Testis (tissue), 3 donors: ENCODE measurements around the gene WDR37. TPM values are rescaled to one million over a fixed set of nuclear protein-coding genes. Genes with fewer than 3 reads are reported as not detected.

Source experiments
- DNase-seq: peaks from one replicate; pipeline ENCODE4 v3.0.0-alpha.2; 2019
- H3K27ac ChIP-seq, 2 donors: fragments of 200-600 bp; sonication (generic); one replicate each; pipeline ENCODE4 v1.5.1; 2019
- H3K27me3 ChIP-seq: fragments of 200-600 bp; sonication (generic); one replicate; pipeline ENCODE4 v1.5.1; 2019
- H3K36me3 ChIP-seq: fragments of 200-600 bp; sonication (generic); one replicate; pipeline ENCODE4 v1.5.1; 2017; ENCODE audit warnings: low read depth; ENCODE audit errors: missing control alignments
- H3K4me1 ChIP-seq: fragments of 200-600 bp; sonication (generic); one replicate; pipeline ENCODE4 v1.5.1; 2019
- H3K4me3 ChIP-seq, 2 donors: fragments of 200-600 bp; sonication (generic); one replicate each; pipeline ENCODE4 v1.5.1; 2017 to 2019
- H3K9me3 ChIP-seq: fragments of 200-600 bp; sonication (generic); one replicate; pipeline ENCODE4 v1.5.1; 2017
- POLR2A ChIP-seq: fragments of 450-650 bp; IDR thresholded peaks from one replicate; pipeline ENCODE4 v1.6.1; 2017; ENCODE audit warnings: antibody characterized with exemption, mild to moderate bottlenecking, moderate library complexity
- WGBS, 2 donors: methylation state at CpG; one replicate each; pipeline ENCODE4 v1.1.5; 2018; 5-methylcytosine and 5-hydroxymethylcytosine counted together
- intact Hi-C: fragments of 100-400 bp; cut with DNase I; formaldehyde crosslinking; loops from one replicate; pipeline ENCODE4 v1.15.1; 2023; ENCODE audit warnings: low total_unique reads
- polyA plus RNA-seq: library from polyadenylated mRNA; stranded (reverse); fragments of 350-450 nt; fragmentation: Illumina TruSeq; extraction: RNeasy Lipid Tissue Mini Kit (QIAGEN cat#74804); gene quantifications from one replicate; pipeline ENCODE4 v1.2.3, GENCODE V29; 2014; ENCODE audit warnings: low read depth, low replicate concordance; ENCODE audit not compliant: insufficient read depth
- total RNA-seq, 2 donors: library from RNA; depleted of rRNA; stranded (reverse); fragments of >200 nt; gene quantifications; one replicate each; pipeline ENCODE4 v1.2.3, GENCODE V29; 2016
- TF ChIP-seq, protein P1 (sequence below), 3 experiments: fragments of 450-650 bp in 2 of 3; fragments of 200-600 bp in 1 of 3; sonication (generic) in 1 of 3; IDR thresholded peaks; one replicate each; pipeline ENCODE4 v1.5.1; 2016 to 2019; ENCODE audit warnings: antibody characterized with exemption in 3 of 3, mild to moderate bottlenecking in 2 of 3, moderate library complexity in 1 of 3

WDR37 gene
- total and polyA plus RNA-seq, 3 donors from 2014 or later, result 29.3 to 46.9 (median 40.2) TPM

DNA sequence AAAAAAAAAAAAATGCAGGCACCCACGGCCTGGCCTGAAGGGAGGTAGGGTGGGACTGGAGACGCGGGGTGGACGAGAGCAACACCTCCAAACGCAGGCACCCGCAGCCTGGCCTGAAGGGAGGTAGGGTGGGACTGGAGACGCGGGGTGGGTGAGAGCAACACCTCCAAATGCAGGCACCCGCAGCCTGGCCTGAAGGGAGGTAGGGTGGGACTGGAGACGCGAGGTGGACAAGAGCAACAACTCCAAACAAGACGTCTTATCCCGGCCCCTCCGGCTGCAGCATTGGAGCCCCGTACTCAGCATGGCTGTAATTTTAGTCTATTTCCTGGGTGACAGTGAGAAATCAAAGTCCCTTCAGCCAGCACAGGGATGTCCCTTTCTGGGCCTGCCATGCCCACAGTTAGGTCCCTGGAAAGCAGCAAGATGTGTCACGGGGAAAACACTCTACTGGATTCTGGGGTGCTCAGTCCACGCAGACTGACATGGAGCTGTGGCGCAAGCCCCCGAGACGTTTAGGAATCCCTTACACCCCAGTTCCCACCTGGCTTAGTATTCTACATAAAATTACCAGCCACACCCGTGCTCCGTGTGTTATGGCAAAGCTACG is 119.9 kb downstream of the WDR37 start:
- Histone ChIP-seq H3K27ac (no peak overlapping the region), H3K4me1 (no peaks in the 10 kb centered on the region), H3K4me3 (no peak overlapping the region), H3K27me3 (no peaks in the 10 kb centered on the region), H3K9me3 (no peaks in the 10 kb centered on the region), H3K36me3 (no peaks in the 10 kb centered on the region)
- intact Hi-C loops, result no loop called here
- no peak for DNase-seq
- 93 to 95% methylated on average over 21 to 23 of the region's 23 CpGs for WGBS, 2 donors
- TF ChIP-seq, protein P1, sequence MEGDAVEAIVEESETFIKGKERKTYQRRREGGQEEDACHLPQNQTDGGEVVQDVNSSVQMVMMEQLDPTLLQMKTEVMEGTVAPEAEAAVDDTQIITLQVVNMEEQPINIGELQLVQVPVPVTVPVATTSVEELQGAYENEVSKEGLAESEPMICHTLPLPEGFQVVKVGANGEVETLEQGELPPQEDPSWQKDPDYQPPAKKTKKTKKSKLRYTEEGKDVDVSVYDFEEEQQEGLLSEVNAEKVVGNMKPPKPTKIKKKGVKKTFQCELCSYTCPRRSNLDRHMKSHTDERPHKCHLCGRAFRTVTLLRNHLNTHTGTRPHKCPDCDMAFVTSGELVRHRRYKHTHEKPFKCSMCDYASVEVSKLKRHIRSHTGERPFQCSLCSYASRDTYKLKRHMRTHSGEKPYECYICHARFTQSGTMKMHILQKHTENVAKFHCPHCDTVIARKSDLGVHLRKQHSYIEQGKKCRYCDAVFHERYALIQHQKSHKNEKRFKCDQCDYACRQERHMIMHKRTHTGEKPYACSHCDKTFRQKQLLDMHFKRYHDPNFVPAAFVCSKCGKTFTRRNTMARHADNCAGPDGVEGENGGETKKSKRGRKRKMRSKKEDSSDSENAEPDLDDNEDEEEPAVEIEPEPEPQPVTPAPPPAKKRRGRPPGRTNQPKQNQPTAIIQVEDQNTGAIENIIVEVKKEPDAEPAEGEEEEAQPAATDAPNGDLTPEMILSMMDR (IDR thresholded peaks at IDR 0.05), result no peak
- TF ChIP-seq POLR2A, result no peak

DNA sequence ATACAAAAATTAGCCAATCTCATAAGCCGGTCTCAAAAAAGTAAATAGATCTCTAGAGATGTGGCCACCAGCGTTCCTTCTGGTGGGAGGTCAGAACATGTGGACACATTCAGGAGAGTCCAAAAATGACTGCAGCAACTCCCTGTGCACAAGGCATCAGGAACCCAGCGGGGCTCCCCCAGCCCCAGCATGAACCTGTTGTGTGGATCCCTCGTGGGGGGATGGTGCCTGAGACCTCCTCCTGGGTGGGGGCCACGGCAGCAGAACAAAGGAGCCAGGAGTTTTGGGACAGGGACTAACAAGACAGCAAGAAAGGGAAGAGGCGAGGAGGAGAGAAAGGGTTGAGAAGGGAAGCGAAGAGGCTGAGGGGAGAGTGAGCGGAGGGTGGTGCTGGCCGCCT is 121.8 kb downstream of the WDR37 start:
- Histone ChIP-seq H3K27ac (no peak overlapping the region), H3K4me3 (no peak overlapping the region), H3K36me3 (no peaks in the 10 kb centered on the region), H3K27me3 (no peaks in the 10 kb centered on the region), H3K4me1 (peaks cover 3% of the 10 kb centered on the region), H3K9me3 (no peaks in the 10 kb centered on the region)
- 90 to 92% methylated on average over 9 of the region's 9 CpGs for WGBS, 2 donors
- no peak for DNase-seq
- TF ChIP-seq, protein P1 (IDR thresholded peaks at IDR 0.05), result no peak
- no peak for TF ChIP-seq POLR2A
- intact Hi-C loops, result no loop called here

GRCh38 chr10:1178506-1178905 is 122.3 kb downstream of the WDR37 start:
- intact Hi-C loops, result no loop called here
- DNase-seq, result no peak
- no peaks in the 10 kb centered on the region for H3K36me3 ChIP-seq
- no peak overlapping the region for H3K4me3 ChIP-seq
- WGBS, 2 donors, result 91 to 92% methylated on average over 12 to 16 of the region's 16 CpGs
- H3K27ac ChIP-seq, result no peak overlapping the region
- H3K9me3 ChIP-seq, result no peaks in the 10 kb centered on the region
- H3K4me1 ChIP-seq, result peaks cover 3% of the 10 kb centered on the region
- TF ChIP-seq POLR2A, result no peak
- TF ChIP-seq, protein P1 (IDR thresholded peaks at IDR 0.05), result no peak
- no peaks in the 10 kb centered on the region for H3K27me3 ChIP-seq

DNA sequence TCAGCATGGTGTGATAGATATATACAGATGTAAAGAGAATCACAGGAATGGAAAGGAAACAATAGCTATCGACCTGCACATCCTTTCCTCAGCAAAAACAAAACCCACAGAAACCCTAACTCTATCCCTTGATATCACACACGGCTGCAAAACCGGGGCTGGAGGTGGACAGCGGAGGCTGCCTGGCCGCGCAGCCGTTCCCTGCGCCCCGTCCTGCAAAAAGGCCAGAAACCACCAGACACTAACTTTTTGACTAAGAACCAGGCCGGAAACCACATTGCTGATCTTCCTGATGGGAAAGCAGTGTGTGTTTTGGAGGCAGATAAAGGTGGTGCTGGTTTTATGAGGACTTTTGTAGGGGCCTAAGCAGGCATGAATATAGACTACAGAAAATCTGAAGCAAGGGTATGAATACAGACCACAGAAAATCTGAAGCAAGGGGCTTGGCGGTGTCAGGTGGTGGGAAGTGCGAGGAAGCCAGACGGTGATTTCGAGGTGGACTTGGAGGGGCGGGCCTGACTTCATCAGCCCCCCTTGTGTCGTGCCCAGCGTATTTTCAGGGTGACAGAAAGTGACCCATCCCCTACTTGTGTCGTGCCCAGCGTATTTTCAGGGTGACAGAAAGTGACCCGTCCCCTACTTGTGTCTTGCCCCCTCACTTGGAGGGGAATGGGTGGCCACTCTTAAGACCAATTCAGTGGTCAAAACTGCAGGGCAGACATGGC is 123.3 kb downstream of the WDR37 start:
- Histone ChIP-seq H3K36me3 (no peaks in the 10 kb centered on the region), H3K4me1 (peaks cover 3% of the 10 kb centered on the region), H3K4me3 (no peak overlapping the region), H3K9me3 (no peaks in the 10 kb centered on the region), H3K27ac (no peak overlapping the region), H3K27me3 (no peaks in the 10 kb centered on the region)
- intact Hi-C loops, result no loop called here
- WGBS, 2 donors, result 94% methylated on average over 20 of the region's 20 CpGs
- DNase-seq, result no peak
- TF ChIP-seq, protein P1 (IDR thresholded peaks at IDR 0.05), result no peak
- TF ChIP-seq POLR2A, result no peak
